Activated CD4-positive, alpha-beta T cell treated with anti-CD3 and anti-CD28 coated beads for 36 hours (primary cell): Measurements from ENCODE around the gene PCBD2. TPM values are rescaled to one million over a fixed set of nuclear protein-coding genes. Genes with fewer than 3 reads are reported as not detected.

Experiments
- microRNA-seq: library from miRNA; unstranded; fragments of <30 nt; microRNA quantifications from one replicate; pipeline ENCODE4 v1.2.0, GENCODE V29; 2021; ENCODE audit warnings: borderline replicate concordance
- total RNA-seq, 2 experiments: library from RNA; stranded (reverse); gene quantifications; one replicate each; pipeline ENCODE4 v1.2.3, GENCODE V29; 2021

Gene PCBD2
- total RNA-seq, 2 experiments from 2014 or later = 10.0 to 12.8 TPM

Small RNAs within 50 kb of the gene (microRNA-seq; reads per million reads assigned to microRNA genes)
- gene MIR4461 = not detected

Other genes starting within 250 kb of the PCBD2 start
- gene CAMLG, start 166.6 kb upstream of the PCBD2 start, total RNA-seq = 10 to 100 TPM; 19.8 to 35.2 TPM
- gene DDX46, start 146.4 kb upstream of the PCBD2 start, total RNA-seq = 10 to 100 TPM; 63.5 to 86.7 TPM
- 10 to 100 TPM; 24.5 to 24.9 TPM for gene C5orf24, start 59.2 kb upstream of the PCBD2 start, total RNA-seq
- 10 to 100 TPM; 16.6 to 29.1 TPM for gene TXNDC15, start 30.8 kb upstream of the PCBD2 start, total RNA-seq
- under 1 TPM; 0.40 to 0.69 TPM for gene CATSPER3, start 62.8 kb downstream of the PCBD2 start, total RNA-seq
- under 1 TPM; 0.18 TPM for gene PITX1, start 129.1 kb downstream of the PCBD2 start, total RNA-seq